OCI-LY3 (cell line): ENCODE measurements around the gene NCKAP5.

Source experiments
- EZH2phosphoT487 ChIP-seq: fragments of 200-600 bp; shearing (Covaris generic); IDR thresholded peaks from 2 replicates; pipeline ENCODE4 v1.6.1; 2018; ENCODE audit warnings: antibody characterized with exemption, mixed run types, low read depth
- TF ChIP-seq, protein P1 (sequence below): fragments of 200-600, 300-600 bp; sonication (generic); IDR thresholded peaks from 2 replicates; pipeline ENCODE4 v1.5.1; 2014; ENCODE audit warnings: antibody characterized with exemption, low read length, low read depth

DNA sequence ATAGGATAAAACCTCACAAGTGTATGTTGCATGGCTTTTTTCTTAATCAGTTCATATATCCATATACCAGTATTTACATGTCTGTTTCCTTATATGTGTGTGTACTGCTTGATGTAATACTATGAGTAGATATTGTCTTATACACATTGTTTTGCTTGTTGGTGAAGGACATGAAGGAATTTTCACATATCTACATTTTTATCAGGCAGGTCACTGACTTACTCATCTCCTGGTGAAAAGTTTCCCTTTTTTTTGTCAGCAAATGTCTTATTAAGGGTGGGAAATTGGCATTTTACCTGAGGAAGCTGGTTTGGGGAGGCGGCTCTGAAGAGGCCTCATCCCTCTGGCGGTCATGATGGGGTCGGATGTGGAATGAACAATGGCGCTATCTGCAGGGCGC is 836.8 kb downstream of the NCKAP5 start:
- TF ChIP-seq, protein P1, sequence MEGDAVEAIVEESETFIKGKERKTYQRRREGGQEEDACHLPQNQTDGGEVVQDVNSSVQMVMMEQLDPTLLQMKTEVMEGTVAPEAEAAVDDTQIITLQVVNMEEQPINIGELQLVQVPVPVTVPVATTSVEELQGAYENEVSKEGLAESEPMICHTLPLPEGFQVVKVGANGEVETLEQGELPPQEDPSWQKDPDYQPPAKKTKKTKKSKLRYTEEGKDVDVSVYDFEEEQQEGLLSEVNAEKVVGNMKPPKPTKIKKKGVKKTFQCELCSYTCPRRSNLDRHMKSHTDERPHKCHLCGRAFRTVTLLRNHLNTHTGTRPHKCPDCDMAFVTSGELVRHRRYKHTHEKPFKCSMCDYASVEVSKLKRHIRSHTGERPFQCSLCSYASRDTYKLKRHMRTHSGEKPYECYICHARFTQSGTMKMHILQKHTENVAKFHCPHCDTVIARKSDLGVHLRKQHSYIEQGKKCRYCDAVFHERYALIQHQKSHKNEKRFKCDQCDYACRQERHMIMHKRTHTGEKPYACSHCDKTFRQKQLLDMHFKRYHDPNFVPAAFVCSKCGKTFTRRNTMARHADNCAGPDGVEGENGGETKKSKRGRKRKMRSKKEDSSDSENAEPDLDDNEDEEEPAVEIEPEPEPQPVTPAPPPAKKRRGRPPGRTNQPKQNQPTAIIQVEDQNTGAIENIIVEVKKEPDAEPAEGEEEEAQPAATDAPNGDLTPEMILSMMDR: no peak
- no peak for TF ChIP-seq EZH2phosphoT487
